ENCODE measurements around the gene FHOD3.

Gene FHOD3

GRCh38 chr18:36382854-36383253 is 85.3 kb downstream of the FHOD3 start:
- DNase-seq (ENCODE audit: low read depth in 2 of 2) = no peak

GRCh38 chr18:36386150-36386920 is 88.8 kb downstream of the FHOD3 start:
- DNase-seq (ENCODE audit: low read depth in 2 of 2) = no peak

DNA sequence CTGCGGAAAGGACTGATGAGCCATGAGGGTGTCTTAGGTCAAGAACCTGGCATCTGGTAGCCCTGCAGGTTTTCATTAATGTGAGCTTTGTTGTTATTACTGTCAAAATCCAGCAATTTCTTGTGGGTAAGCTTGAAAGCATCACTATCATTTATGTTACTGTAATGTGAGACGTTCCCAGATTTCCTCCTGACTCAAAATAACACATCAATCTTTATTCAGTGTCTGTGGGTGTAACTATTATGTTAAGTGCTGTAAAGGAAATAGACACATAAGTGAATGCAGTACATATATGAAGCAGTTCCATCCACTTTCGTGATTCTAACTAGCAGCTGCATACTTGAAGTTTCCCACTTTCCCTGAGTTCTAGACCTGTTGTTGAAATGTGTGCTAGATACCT is 89.8 kb downstream of the FHOD3 start:
- DNase-seq (ENCODE audit: low read depth in 2 of 2) = no peak

GRCh38 chr18:36388310-36388709 is 90.8 kb downstream of the FHOD3 start:
- DNase-seq (ENCODE audit: low read depth in 2 of 2) = no peak

DNA sequence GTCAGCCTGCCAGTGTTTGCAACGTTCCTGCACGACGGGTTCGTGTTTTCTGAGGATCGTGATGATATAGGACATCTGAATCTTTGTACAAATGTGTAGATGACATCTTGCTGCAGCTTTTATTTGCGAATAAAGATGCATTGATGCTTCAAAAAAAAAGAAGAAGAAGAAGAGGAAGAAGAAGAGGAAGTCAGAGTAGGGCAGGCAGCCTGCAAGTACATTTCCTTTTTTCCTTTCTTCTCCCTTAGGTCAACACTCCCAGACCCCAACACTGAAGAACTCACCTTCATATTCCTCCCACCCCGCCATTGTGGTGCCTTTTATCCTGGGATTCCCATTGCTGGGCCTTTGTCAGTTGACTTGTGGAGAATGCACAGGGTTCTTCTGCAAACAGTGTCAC is 91.5 kb downstream of the FHOD3 start:
- no peak for DNase-seq (ENCODE audit: low read depth in 2 of 2)

GRCh38 chr18:36389811-36390581 is 92.5 kb downstream of the FHOD3 start:
- DNase-seq (ENCODE audit: low read depth in 2 of 2) = no peak

- DNase-seq (ENCODE audit: low read depth in 2 of 2) = no peak
These were observed 94.1 kb downstream of the FHOD3 start for GRCh38 chr18:36391426-36392145.

- DNase-seq (ENCODE audit: low read depth in 2 of 2) = no peak
These were observed 94.9 kb downstream of the FHOD3 start for GRCh38 chr18:36392164-36392978.

GRCh38 chr18:36392979-36393287 is 95.4 kb downstream of the FHOD3 start:
- DNase-seq (ENCODE audit: low read depth in 2 of 2) = no peak

- DNase-seq (ENCODE audit: low read depth in 2 of 2) = no peak
These were observed 97.0 kb downstream of the FHOD3 start for GRCh38 chr18:36394486-36394885.

DNA sequence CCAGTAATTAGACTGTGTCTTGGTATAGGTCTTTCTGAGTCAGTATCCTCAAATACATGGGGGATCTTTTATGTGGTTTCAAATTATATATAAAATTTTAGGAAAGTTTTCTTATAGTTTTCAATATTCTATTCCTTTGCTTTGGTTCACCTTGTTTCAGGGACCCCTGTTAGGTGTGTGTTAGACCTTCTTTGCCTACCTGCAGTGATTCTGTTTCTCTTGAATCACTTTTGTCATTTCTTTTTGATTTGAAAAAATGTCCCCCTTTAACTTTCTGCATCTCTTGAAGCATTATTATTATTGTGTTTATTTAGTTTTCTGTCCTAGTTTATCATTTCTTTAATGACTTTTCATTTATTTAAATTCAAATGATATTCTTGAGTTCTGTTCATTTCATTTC is 98.7 kb downstream of the FHOD3 start:
- no peak for DNase-seq (ENCODE audit: low read depth in 2 of 2)

GRCh38 chr18:36397033-36397432 is 99.5 kb downstream of the FHOD3 start:
- no peak for DNase-seq (ENCODE audit: low read depth in 2 of 2)

DNA sequence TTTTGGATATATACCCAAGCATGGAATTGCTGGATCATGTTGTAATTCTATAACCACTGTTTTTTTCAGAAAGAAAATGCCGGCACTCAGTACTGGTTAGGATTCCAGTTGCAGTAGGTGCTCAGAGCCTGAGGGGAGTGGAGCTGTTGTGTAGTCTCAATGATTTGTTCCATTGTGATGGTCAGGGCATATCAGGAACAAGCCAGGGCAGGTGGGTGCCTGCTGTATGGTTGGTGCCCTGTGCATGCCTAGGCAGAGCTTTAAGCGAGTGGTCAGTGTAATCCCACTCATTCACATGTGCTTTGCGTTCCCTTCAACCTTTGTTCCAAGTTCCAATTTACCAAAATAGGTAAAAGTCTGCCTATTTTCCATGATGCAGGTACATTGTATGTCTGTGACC is 100.9 kb downstream of the FHOD3 start:
- no peak for DNase-seq (ENCODE audit: low read depth in 2 of 2)

GRCh38 chr18:36399055-36399454 is 101.5 kb downstream of the FHOD3 start:
- no peak for DNase-seq (ENCODE audit: low read depth in 2 of 2)

GRCh38 chr18:36401462-36401861 is 103.9 kb downstream of the FHOD3 start:
- DNase-seq (ENCODE audit: low read depth in 2 of 2) = no peak

DNA sequence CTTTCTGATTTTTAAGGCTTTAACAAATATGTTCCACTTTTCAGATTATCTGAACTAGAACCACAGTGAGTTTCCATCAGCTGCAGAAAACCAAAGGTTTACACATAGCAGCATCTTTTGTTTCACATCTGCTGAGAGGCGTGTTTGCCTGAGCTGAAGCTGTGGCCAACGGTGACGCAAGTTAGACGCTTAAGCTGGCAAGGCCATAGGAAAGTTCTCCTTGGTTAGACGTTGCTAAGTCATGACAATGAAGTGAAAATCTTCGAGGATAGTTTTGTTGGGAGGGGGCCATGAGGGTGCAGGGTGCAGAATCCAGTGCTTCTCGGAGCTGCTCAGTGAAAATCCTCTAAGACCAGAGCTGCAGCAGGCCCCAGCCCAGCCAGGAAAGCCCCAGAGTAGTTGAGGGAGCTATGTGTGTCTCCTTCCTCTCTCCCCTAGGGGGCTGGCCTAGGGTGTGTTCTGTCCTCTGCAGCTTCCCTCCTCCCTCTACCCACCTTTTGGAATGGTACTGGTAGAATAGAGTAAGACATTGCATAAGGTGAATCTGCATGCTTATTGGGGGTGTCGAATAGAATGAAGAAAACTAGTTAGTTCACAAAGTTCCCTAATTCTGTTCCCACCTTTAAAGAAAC is 105.4 kb downstream of the FHOD3 start:
- peak; percentile 54 to 55 for DNase-seq (ENCODE audit: low read depth in 2 of 2)

DNA sequence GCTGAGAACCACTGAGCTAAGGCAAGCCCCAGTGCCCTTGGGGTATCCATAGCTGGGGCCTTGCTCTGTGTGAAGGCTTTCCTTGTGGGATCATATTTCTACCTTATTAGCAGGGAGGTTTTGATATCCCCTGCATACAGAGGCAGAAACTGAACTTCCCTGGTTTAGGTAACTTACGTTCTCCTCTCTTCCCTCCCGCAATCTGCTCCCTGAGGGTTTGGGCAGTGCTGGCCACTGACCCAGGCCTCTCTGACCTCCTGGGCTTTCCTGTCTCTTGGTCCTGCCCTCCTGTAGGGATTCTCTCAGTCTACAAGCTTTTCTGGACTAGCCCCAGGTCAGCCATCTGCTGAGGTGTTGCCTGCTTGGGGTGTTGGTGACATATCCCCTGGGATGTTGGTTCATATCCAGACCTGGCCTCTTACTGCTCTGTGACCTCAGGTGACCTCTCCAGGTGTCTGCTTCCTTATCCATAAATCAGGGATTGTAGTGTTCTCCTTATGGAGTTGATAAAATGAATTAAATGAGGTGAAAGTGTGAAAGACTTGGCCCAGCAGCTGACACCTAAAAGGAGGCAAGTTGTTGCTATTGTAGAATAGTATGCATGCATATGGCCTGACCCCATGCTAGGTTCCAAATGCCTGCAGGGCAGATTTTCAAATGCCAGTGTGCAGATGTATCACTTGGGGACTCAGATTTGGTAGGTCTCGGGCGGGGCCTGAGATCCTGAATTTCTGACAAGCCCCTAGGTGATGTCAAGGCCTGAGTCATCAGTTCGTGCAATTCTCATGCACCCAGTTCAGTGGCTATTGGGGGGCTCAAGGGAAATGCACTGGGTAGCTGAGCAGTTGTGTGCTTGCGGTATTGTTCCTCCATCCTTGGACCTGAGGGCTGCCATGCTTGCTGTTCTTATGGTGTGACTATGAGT is 106.6 kb downstream of the FHOD3 start:
- no peak for DNase-seq (ENCODE audit: low read depth in 2 of 2)

GRCh38 chr18:36405611-36406010 is 108.1 kb downstream of the FHOD3 start:
- peak in 1 of 2 experiments; percentile 28 for DNase-seq (ENCODE audit: low read depth in 2 of 2)

- no peak for DNase-seq (ENCODE audit: low read depth in 2 of 2)
These were observed 109.3 kb downstream of the FHOD3 start for GRCh38 chr18:36406805-36407204.

GRCh38 chr18:36408606-36409005 is 111.1 kb downstream of the FHOD3 start:
- DNase-seq (ENCODE audit: low read depth in 2 of 2) = no peak
